ENCODE data around the gene SLC35A4. TPM values are rescaled to one million over a fixed set of nuclear protein-coding genes. Genes with fewer than 3 reads are reported as not detected.

SLC35A4 gene
- total and polyA plus RNA-seq, 2 of the 13 experiments (the other 11 are each of a cell fraction or from before 2014, with no cell fraction given): 0.71 to 4.0 TPM

GRCh38 chr5:140607031-140607430 is 42.4 kb downstream of the SLC35A4 start (continued):
- no peak for TF ChIP-seq ZNF33A (CRISPR knock-in tag; IDR thresholded peaks at IDR 0.05; ENCODE audit: borderline replicate concordance)
- TF ChIP-seq, protein P1, sequence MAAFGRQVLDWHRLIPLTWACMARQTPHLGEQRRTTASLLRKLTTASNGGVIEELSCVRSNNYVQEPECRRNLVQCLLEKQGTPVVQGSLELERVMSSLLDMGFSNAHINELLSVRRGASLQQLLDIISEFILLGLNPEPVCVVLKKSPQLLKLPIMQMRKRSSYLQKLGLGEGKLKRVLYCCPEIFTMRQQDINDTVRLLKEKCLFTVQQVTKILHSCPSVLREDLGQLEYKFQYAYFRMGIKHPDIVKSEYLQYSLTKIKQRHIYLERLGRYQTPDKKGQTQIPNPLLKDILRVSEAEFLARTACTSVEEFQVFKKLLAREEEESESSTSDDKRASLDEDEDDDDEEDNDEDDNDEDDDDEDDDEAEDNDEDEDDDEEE (CRISPR knock-in tag; IDR thresholded peaks at IDR 0.05): no peak
- TF ChIP-seq PTBP1 (IDR thresholded peaks at IDR 0.05; ENCODE audit: low read depth, low read length, poor library complexity, severe bottlenecking): no peak
- TF ChIP-seq, protein P2, sequence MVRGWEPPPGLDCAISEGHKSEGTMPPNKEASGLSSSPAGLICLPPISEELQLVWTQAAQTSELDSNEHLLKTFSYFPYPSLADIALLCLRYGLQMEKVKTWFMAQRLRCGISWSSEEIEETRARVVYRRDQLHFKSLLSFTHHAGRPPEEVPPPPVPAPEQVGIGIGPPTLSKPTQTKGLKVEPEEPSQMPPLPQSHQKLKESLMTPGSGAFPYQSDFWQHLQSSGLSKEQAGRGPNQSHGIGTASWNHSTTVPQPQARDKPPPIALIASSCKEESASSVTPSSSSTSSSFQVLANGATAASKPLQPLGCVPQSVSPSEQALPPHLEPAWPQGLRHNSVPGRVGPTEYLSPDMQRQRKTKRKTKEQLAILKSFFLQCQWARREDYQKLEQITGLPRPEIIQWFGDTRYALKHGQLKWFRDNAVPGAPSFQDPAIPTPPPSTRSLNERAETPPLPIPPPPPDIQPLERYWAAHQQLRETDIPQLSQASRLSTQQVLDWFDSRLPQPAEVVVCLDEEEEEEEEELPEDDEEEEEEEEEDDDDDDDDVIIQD (CRISPR knock-in tag; IDR thresholded peaks at IDR 0.05; ENCODE audit: low read depth): peak; percentile 79; the same call in 1 of the 2 replicates
- TF ChIP-seq MAF1 (CRISPR knock-in tag; IDR thresholded peaks at IDR 0.05; ENCODE audit: borderline replicate concordance): no peak
- TF ChIP-seq ZFP1 (CRISPR knock-in tag; IDR thresholded peaks at IDR 0.05): 0 out of 2 replicates have a peak, but pooled peaks have one; percentile 27
- no peak for TF ChIP-seq SIN3B (IDR thresholded peaks at IDR 0.05; ENCODE audit: low read length)
- peak; percentile 49; the same call in 1 of the 2 replicates for TF ChIP-seq MLX (CRISPR knock-in tag; IDR thresholded peaks at IDR 0.05)
- no peak for TF ChIP-seq ZNF33B (CRISPR knock-in tag; IDR thresholded peaks at IDR 0.05)
- no peak for TF ChIP-seq ZC3H13 (CRISPR knock-in tag; IDR thresholded peaks at IDR 0.05)
- TF ChIP-seq, protein P3, sequence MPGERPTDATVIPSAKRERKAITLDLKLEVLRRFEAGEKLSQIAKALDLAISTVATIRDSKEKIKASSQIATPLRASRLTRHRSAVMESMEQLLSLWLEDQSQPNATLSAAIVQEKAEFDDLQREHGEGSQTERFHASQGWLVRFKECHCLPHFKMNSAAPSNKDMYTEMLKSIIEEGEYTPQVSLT (CRISPR knock-in tag; IDR thresholded peaks at IDR 0.05; ENCODE audit: borderline replicate concordance, low read depth): no peak
- no peak for TF ChIP-seq RNF219 (CRISPR knock-in tag; IDR thresholded peaks at IDR 0.05)
- TF ChIP-seq ZNF569 (CRISPR knock-in tag; IDR thresholded peaks at IDR 0.05; ENCODE audit: borderline replicate concordance): no peak
- TF ChIP-seq PAWR (CRISPR knock-in tag; IDR thresholded peaks at IDR 0.05; ENCODE audit: borderline replicate concordance): no peak
- TF ChIP-seq, protein P4, sequence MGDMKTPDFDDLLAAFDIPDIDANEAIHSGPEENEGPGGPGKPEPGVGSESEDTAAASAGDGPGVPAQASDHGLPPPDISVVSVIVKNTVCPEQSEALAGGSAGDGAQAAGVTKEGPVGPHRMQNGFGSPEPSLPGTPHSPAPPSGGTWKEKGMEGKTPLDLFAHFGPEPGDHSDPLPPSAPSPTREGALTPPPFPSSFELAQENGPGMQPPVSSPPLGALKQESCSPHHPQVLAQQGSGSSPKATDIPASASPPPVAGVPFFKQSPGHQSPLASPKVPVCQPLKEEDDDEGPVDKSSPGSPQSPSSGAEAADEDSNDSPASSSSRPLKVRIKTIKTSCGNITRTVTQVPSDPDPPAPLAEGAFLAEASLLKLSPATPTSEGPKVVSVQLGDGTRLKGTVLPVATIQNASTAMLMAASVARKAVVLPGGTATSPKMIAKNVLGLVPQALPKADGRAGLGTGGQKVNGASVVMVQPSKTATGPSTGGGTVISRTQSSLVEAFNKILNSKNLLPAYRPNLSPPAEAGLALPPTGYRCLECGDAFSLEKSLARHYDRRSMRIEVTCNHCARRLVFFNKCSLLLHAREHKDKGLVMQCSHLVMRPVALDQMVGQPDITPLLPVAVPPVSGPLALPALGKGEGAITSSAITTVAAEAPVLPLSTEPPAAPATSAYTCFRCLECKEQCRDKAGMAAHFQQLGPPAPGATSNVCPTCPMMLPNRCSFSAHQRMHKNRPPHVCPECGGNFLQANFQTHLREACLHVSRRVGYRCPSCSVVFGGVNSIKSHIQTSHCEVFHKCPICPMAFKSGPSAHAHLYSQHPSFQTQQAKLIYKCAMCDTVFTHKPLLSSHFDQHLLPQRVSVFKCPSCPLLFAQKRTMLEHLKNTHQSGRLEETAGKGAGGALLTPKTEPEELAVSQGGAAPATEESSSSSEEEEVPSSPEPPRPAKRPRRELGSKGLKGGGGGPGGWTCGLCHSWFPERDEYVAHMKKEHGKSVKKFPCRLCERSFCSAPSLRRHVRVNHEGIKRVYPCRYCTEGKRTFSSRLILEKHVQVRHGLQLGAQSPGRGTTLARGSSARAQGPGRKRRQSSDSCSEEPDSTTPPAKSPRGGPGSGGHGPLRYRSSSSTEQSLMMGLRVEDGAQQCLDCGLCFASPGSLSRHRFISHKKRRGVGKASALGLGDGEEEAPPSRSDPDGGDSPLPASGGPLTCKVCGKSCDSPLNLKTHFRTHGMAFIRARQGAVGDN (CRISPR knock-in tag; IDR thresholded peaks at IDR 0.05): no peak
- TF ChIP-seq, protein P5, sequence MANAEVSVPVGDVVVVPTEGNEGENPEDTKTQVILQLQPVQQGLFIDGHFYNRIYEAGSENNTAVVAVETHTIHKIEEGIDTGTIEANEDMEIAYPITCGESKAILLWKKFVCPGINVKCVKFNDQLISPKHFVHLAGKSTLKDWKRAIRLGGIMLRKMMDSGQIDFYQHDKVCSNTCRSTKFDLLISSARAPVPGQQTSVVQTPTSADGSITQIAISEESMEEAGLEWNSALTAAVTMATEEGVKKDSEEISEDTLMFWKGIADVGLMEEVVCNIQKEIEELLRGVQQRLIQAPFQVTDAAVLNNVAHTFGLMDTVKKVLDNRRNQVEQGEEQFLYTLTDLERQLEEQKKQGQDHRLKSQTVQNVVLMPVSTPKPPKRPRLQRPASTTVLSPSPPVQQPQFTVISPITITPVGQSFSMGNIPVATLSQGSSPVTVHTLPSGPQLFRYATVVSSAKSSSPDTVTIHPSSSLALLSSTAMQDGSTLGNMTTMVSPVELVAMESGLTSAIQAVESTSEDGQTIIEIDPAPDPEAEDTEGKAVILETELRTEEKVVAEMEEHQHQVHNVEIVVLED (CRISPR knock-in tag; IDR thresholded peaks at IDR 0.05; ENCODE audit: borderline replicate concordance): no peak

All from HepG2 (cell line).